ENCODE measurements around the gene PDGFA. TPM values are rescaled to one million over a fixed set of nuclear protein-coding genes. Genes with fewer than 3 reads are reported as not detected.

PDGFA gene
- total and polyA plus RNA-seq, 2 experiments from 2014 or later: 35.6 to 43.1 TPM

GRCh38 chr7:461453-462172 is 58.0 kb downstream of the PDGFA start:
- Histone ChIP-seq H3K79me2 (replicated peaks; ENCODE audit: insufficient read depth) (no peaks in the 10 kb centered on the region), H3K4me3 (no peak overlapping the region), H3K4me2 (no peak overlapping the region), H2AFZ (peak overlapping the region; percentile 74; the same call in 1 of the 2 replicates), H4K20me1 (replicated peaks; ENCODE audit: insufficient read depth) (no peaks in the 10 kb centered on the region), H3K9me2 (ENCODE audit: insufficient read depth) (no peaks in the 10 kb centered on the region), H3K27ac (ENCODE audit: low read depth) (no peak overlapping the region), H3K36me3 (ENCODE audit: insufficient read depth) (no peaks in the 10 kb centered on the region), H3F3A (replicated peaks; ENCODE audit: low read depth) (no peaks in the 10 kb centered on the region), H3K27me3 (ENCODE audit: insufficient read depth) (no peaks in the 10 kb centered on the region), H3K4me1 (ENCODE audit: insufficient read depth) (no peaks in the 10 kb centered on the region)
- ATAC-seq (peak; percentile 5; the same call in 1 of the 3 replicates), DNase-seq (ENCODE audit: low spot score) (no peak)
- peaks cover 21% of the 10 kb centered on the region for H3K4me1 Mint-ChIP-seq
- H3K27me3 Mint-ChIP-seq (ENCODE audit: insufficient read depth, low read depth, poor library complexity): peaks cover 9% of the 10 kb centered on the region
- H3K27ac Mint-ChIP-seq: no peak overlapping the region
- TF ChIP-seq NANOG (IDR thresholded peaks at IDR 0.05; ENCODE audit: borderline replicate concordance) (no peak), JUNB (IDR thresholded peaks at IDR 0.05; ENCODE audit: unreplicated experiment) (no peak), CREB1 (CRISPR knock-in tag; IDR thresholded peaks at IDR 0.05; ENCODE audit: low read depth) (no peak), EZH2phosphoT487 (IDR thresholded peaks at IDR 0.05; ENCODE audit: unreplicated experiment) (no peak), CTCF (conservative IDR thresholded peaks at IDR 0.05; ENCODE audit: low read depth in 2 of 2) (no peak), ETS1 (IDR thresholded peaks at IDR 0.05) (no peak), ZNF114 (CRISPR knock-in tag; IDR thresholded peaks at IDR 0.05) (no peak), POLR2AphosphoS5 (IDR thresholded peaks at IDR 0.05; ENCODE audit: low read depth) (no peak), ZNF331 (CRISPR knock-in tag; IDR thresholded peaks at IDR 0.05; ENCODE audit: low read depth) (no peak), STAT1 (IDR thresholded peaks at IDR 0.05; ENCODE audit: unreplicated experiment) (no peak)
- H3K4me3 Mint-ChIP-seq: no peak overlapping the region
- H3K9me3 Mint-ChIP-seq: no peaks in the 10 kb centered on the region
- H3K36me3 Mint-ChIP-seq (ENCODE audit: low read depth): no peaks in the 10 kb centered on the region

- peaks cover 9% of the 10 kb centered on the region for H3K27me3 Mint-ChIP-seq (ENCODE audit: insufficient read depth, low read depth, poor library complexity)
- Histone ChIP-seq H3K27me3 (ENCODE audit: insufficient read depth) (no peaks in the 10 kb centered on the region), H3K4me2 (no peak overlapping the region), H2AFZ (no peak overlapping the region), H3K9me2 (ENCODE audit: insufficient read depth) (no peaks in the 10 kb centered on the region), H4K20me1 (replicated peaks; ENCODE audit: insufficient read depth) (no peaks in the 10 kb centered on the region), H3K27ac (ENCODE audit: low read depth) (no peak overlapping the region), H3K79me2 (replicated peaks; ENCODE audit: insufficient read depth) (no peaks in the 10 kb centered on the region), H3K4me1 (ENCODE audit: insufficient read depth) (no peaks in the 10 kb centered on the region), H3F3A (replicated peaks; ENCODE audit: low read depth) (no peaks in the 10 kb centered on the region), H3K36me3 (ENCODE audit: insufficient read depth) (no peaks in the 10 kb centered on the region), H3K4me3 (no peak overlapping the region)
- no peaks in the 10 kb centered on the region for H3K36me3 Mint-ChIP-seq (ENCODE audit: low read depth)
- ATAC-seq (no peak), DNase-seq (ENCODE audit: low spot score) (no peak)
- no peak overlapping the region for H3K4me3 Mint-ChIP-seq
- peaks cover 21% of the 10 kb centered on the region for H3K4me1 Mint-ChIP-seq
- no peak overlapping the region for H3K27ac Mint-ChIP-seq
- no peaks in the 10 kb centered on the region for H3K9me3 Mint-ChIP-seq
- TF ChIP-seq ZNF462 (CRISPR knock-in tag; IDR thresholded peaks at IDR 0.05) (no peak), ZNF331 (CRISPR knock-in tag; IDR thresholded peaks at IDR 0.05; ENCODE audit: low read depth) (no peak), CTCF (conservative IDR thresholded peaks at IDR 0.05; ENCODE audit: low read depth in 2 of 2) (no peak)
Observed at GRCh38 chr7:461117-461452, 58.6 kb downstream of the PDGFA start.

Data from GM23338 (cell line).